A549 (cell line): ENCODE data around the gene RIPOR2. TPM values are rescaled to one million over a fixed set of nuclear protein-coding genes. Genes with fewer than 3 reads are reported as not detected.

Experiments
- ATAC-seq, 2 experiments: fragments of 200-7000 bp in 1 of 2; fragments of >200 bp in 1 of 2; cut with Nextera tagmentation in 1 of 2; cut with Tn5 transposase in 1 of 2; 3 replicates each; pipeline versions ENCODE4 v1.8.0 to v1.9.1; 2018 to 2020; ENCODE audit warnings: mild to moderate bottlenecking in 1 of 2, moderate library complexity in 1 of 2
- CTCF ChIA-PET: fragments of 300-600 bp; sonication (Branson Sonifier 250); formaldehyde crosslinking; extraction: SDS; loops from one replicate; lab custom pipeline; 2021; ENCODE audit warnings: antibody characterized with exemption, inconsistent platforms; lab: Yijun Ruan, JAX
- POLR2A ChIA-PET: fragments of 350-600 bp; formaldehyde crosslinking; extraction: SDS; loops from one replicate; lab custom pipeline; 2021; ENCODE audit warnings: antibody characterized with exemption, inconsistent platforms; lab: Yijun Ruan, JAX
- DNase-seq, 2 experiments: peaks; one replicate each; pipeline versions ENCODE4 v3.0.0 to v3.0.0-alpha.2; 2011 to 2016; ENCODE audit warnings: low read depth in 1 of 2, low spot score in 1 of 2
- FAIRE-seq: peaks from 2 replicates; lab custom pipeline; 2011; peaks lifted over from hg19 to GRCh38; lab: Jason Lieb, UNC
- H3K27ac ChIP-seq, 2 experiments: fragments of >200 bp; sonication (Bioruptor Twin); formaldehyde crosslinking; 3 replicates each; pipeline ENCODE4 v1.5.1; 2016 to 2017
- H3K4me1 ChIP-seq: fragments of >200 bp; sonication (Bioruptor Twin); formaldehyde crosslinking; 3 replicates; pipeline ENCODE4 v1.6.1; 2016
- H3K4me2 ChIP-seq: fragments of >200 bp; sonication (Bioruptor Twin); formaldehyde crosslinking; 3 replicates; pipeline ENCODE4 v1.6.1; 2016
- H3K4me3 ChIP-seq: fragments of >200 bp; sonication (Bioruptor Twin); formaldehyde crosslinking; 3 replicates; pipeline ENCODE4 v1.5.1; 2016
- H3K9me3 ChIP-seq: fragments of >200 bp; sonication (Bioruptor Twin); formaldehyde crosslinking; 3 replicates; pipeline ENCODE4 v1.6.1; 2016
- CBX2 ChIP-seq: fragments of 200-600 bp; sonication (generic); IDR thresholded peaks from 2 replicates; pipeline ENCODE4 v1.6.1; 2016; ENCODE audit warnings: low read depth, mild to moderate bottlenecking, borderline replicate concordance
- CBX8 ChIP-seq: fragments of 200-600 bp; sonication (generic); IDR thresholded peaks from 2 replicates; pipeline ENCODE4 v1.6.1; 2016
- CEBPB ChIP-seq, 2 experiments: fragments of >200 bp in 1 of 2; sonication (Bioruptor Twin) in 1 of 2; formaldehyde crosslinking in 1 of 2; IDR thresholded peaks; 2 replicates each; pipeline ENCODE4 v1.6.1; 2012 to 2016
- ELK1 ChIP-seq: fragments of 150-350 bp; IDR thresholded peaks from 2 replicates; pipeline ENCODE4 v1.6.1; 2014; ENCODE audit warnings: low read depth, mild to moderate bottlenecking, low read length
- ESRRA ChIP-seq: fragments of 150-350 bp; IDR thresholded peaks from 2 replicates; pipeline ENCODE4 v1.6.1; 2014; ENCODE audit warnings: mild to moderate bottlenecking, low read length, borderline replicate concordance
- FOSB ChIP-seq: fragments of 250-450 bp; sonication (Bioruptor Pico); IDR thresholded peaks from 2 replicates; pipeline ENCODE4 v1.5.0; 2020; ENCODE audit warnings: mild to moderate bottlenecking, moderate library complexity
- FOSL2 ChIP-seq, 2 experiments: fragments of 450-650 bp in 1 of 2; fragments of >200 bp in 1 of 2; sonication (Bioruptor Twin) in 1 of 2; formaldehyde crosslinking; IDR thresholded peaks; 2 replicates each; pipeline versions ENCODE4 v1.5.0 to v1.6.1; 2016 to 2020; ENCODE audit warnings: mild to moderate bottlenecking in 1 of 2, moderate library complexity in 1 of 2
- FOXS1 ChIP-seq: fragments of 250-450 bp; sonication (Bioruptor Pico); IDR thresholded peaks from 2 replicates; pipeline ENCODE4 v1.5.0; 2020; ENCODE audit warnings: mild to moderate bottlenecking, moderate library complexity
- GATA3 ChIP-seq: IDR thresholded peaks from 2 replicates; pipeline ENCODE4 v1.6.1; 2012; ENCODE audit warnings: borderline replicate concordance
- HES2 ChIP-seq: fragments of >200 bp; sonication (Bioruptor Twin); formaldehyde crosslinking; IDR thresholded peaks from 2 replicates; pipeline ENCODE4 v1.6.1; 2016
- HEYL ChIP-seq: fragments of 250-450 bp; sonication (Bioruptor Pico); IDR thresholded peaks from 2 replicates; pipeline ENCODE4 v1.8.0; 2021; ENCODE audit warnings: mild to moderate bottlenecking, moderate library complexity
- HOXB13 ChIP-seq: fragments of 250-450 bp; sonication (Bioruptor Pico); IDR thresholded peaks from 2 replicates; pipeline ENCODE4 v1.5.0; 2020; ENCODE audit warnings: low read depth, mild to moderate bottlenecking, moderate library complexity
- JUNB ChIP-seq: fragments of >200 bp; sonication (Bioruptor Twin); formaldehyde crosslinking; IDR thresholded peaks from 2 replicates; pipeline ENCODE4 v1.6.1; 2016
- KDM5A ChIP-seq: fragments of 200-600 bp; sonication (generic); IDR thresholded peaks from 2 replicates; pipeline ENCODE4 v1.6.1; 2016; ENCODE audit warnings: antibody characterized with exemption, mild to moderate bottlenecking
- MAFK ChIP-seq: fragments of 450-650 bp; IDR thresholded peaks from 2 replicates; pipeline ENCODE4 v1.6.1; 2014; ENCODE audit not compliant: partially characterized antibody
- MAX ChIP-seq: IDR thresholded peaks from 2 replicates; pipeline ENCODE4 v1.6.1; 2012
- MAZ ChIP-seq: fragments of 150-350 bp; IDR thresholded peaks from 2 replicates; pipeline ENCODE4 v1.6.1; 2014; ENCODE audit warnings: antibody characterized with exemption, low read depth, low read length, borderline replicate concordance
- MYC ChIP-seq: IDR thresholded peaks from 2 replicates; pipeline ENCODE4 v1.6.1; 2012; ENCODE audit warnings: mild to moderate bottlenecking, inconsistent platforms, low read length, improper control_type of control experiment, borderline replicate concordance
- NPAS2 ChIP-seq: fragments of 250-450 bp; sonication (Bioruptor Pico); IDR thresholded peaks from 2 replicates; pipeline ENCODE4 v1.8.0; 2022; ENCODE audit warnings: mild to moderate bottlenecking, moderate library complexity, borderline replicate concordance
- PBX3 ChIP-seq: IDR thresholded peaks from 2 replicates; pipeline ENCODE4 v1.6.1; 2012
- POLR2AphosphoS2 ChIP-seq: conservative IDR thresholded peaks from 2 replicates; pipeline ENCODE4 v1.6.1; 2012; ENCODE audit warnings: low read length, improper control_type of control experiment, inconsistent platforms
- RAD21 ChIP-seq, 2 experiments: fragments of >200 bp in 1 of 2; sonication (Bioruptor Twin) in 1 of 2; formaldehyde crosslinking in 1 of 2; IDR thresholded peaks in 1 of 2; conservative IDR thresholded peaks in 1 of 2; 2 replicates in 1 of 2; 3 replicates in 1 of 2; pipeline ENCODE4 v1.6.1; 2012 to 2018; ENCODE audit warnings: inconsistent platforms in 1 of 2
- RARB ChIP-seq: fragments of 250-450 bp; sonication (Bioruptor Pico); IDR thresholded peaks from 2 replicates; pipeline ENCODE4 v1.8.0; 2021; ENCODE audit warnings: mild to moderate bottlenecking, moderate library complexity
- REST ChIP-seq: fragments of 200-600 bp; sonication (generic); IDR thresholded peaks from 2 replicates; pipeline ENCODE4 v1.6.1; 2016; ENCODE audit warnings: antibody characterized with exemption, mild to moderate bottlenecking, moderate library complexity
- SREBF2 ChIP-seq: fragments of 450-650 bp; IDR thresholded peaks from 2 replicates; pipeline ENCODE4 v1.6.1; 2014; ENCODE audit warnings: mild to moderate bottlenecking, moderate library complexity
- TFCP2L1 ChIP-seq: fragments of 250-450 bp; sonication (Bioruptor Pico); IDR thresholded peaks from 2 replicates; pipeline ENCODE4 v1.5.0; 2021; ENCODE audit warnings: mild to moderate bottlenecking
- TP53 ChIP-seq: fragments of 250-450 bp; sonication (Bioruptor Pico); IDR thresholded peaks from 2 replicates; pipeline ENCODE4 v1.5.0; 2021; ENCODE audit warnings: mild to moderate bottlenecking, moderate library complexity
- USF2 ChIP-seq: fragments of 450-650 bp; IDR thresholded peaks from 2 replicates; pipeline ENCODE4 v1.6.1; 2014; ENCODE audit warnings: antibody characterized with exemption
- ZC3H11A ChIP-seq: fragments of 450-650 bp; IDR thresholded peaks from 2 replicates; pipeline ENCODE4 v1.6.1; 2014; ENCODE audit warnings: antibody characterized with exemption, mild to moderate bottlenecking
- ZNF302 ChIP-seq: fragments of 250-450 bp; sonication (Bioruptor Pico); IDR thresholded peaks from 2 replicates; pipeline ENCODE4 v1.9.0; 2021; ENCODE audit warnings: inconsistent platforms, mild to moderate bottlenecking, moderate library complexity
- WGBS: methylation state at CpG from one replicate; pipeline ENCODE4 v1.1.6; 2017; ENCODE audit errors: missing lambda C conversion rate; 5-methylcytosine and 5-hydroxymethylcytosine counted together
- polyA plus RNA-seq, 4 experiments: library from polyadenylated mRNA; depleted of rRNA in 3 of 4; stranded (reverse); fragments of >200 nt; fragmentation: RNase III in 1 of 4; extraction: RNeasy Plus Mini Kit Qiagen cat#74134 plus additional on column Dnase treatment in 1 of 4; gene quantifications; 2 replicates in 3 of 4; 3 replicates in 1 of 4; pipeline ENCODE4 v1.2.3, GENCODE V29; 2011 to 2017

The RIPOR2 gene
- polyA plus RNA-seq, 2 of the 4 experiments (the other 2 are of a cell fraction): 0.01 TPM; not detected in 1

- no peak for FAIRE-seq
- 57% methylated on average over 4 of the region's 4 CpGs for WGBS
- no peak overlapping the region for H3K4me3 ChIP-seq
- ChIA-PET POLR2A (no interaction called here), CTCF (no interaction called here)
- ATAC-seq: no peak
- DNase-seq: no peak
- H3K4me1 ChIP-seq: no peaks in the 10 kb centered on the region
- H3K9me3 ChIP-seq: peaks cover 8% of the 10 kb centered on the region; the same call in 2 of the 3 replicates
- TF ChIP-seq CBX8 (no peak), ZC3H11A (no peak), MAX (no peak), MAZ (no peak), CBX2 (no peak), SREBF2 (no peak), MYC (no peak), MAFK (no peak), HOXB13 (no peak), HEYL (CRISPR knock-in tag) (no peak), TFCP2L1 (CRISPR knock-in tag) (no peak), USF2 (no peak), HES2 (no peak), FOXS1 (no peak), RAD21 (conservative IDR thresholded peaks at IDR 0.05 in 1 of 2, IDR thresholded peaks at IDR 0.05 in 1 of 2) (no peak), RARB (CRISPR knock-in tag) (no peak), PBX3 (no peak), NPAS2 (CRISPR knock-in tag) (no peak), ZNF302 (CRISPR knock-in tag) (no peak)
- H3K4me2 ChIP-seq: no peak overlapping the region
- no peak overlapping the region for H3K27ac ChIP-seq
These were observed 11.9 kb upstream of the RIPOR2 start for GRCh38 chr6:24947636-24948035.

- no peak overlapping the region for H3K27ac ChIP-seq
- H3K4me1 ChIP-seq: no peaks in the 10 kb centered on the region
- FAIRE-seq (no peak), DNase-seq (no peak), ATAC-seq (no peak)
- ChIA-PET CTCF (no interaction called here), POLR2A (no interaction called here)
- H3K4me3 ChIP-seq: no peak overlapping the region
- TF ChIP-seq FOSB (CRISPR knock-in tag) (no peak), JUNB (no peak), ELK1 (no peak), GATA3 (no peak), REST (no peak), PBX3 (no peak), FOSL2 (IDR thresholded peaks at IDR 0.05) (no peak), FOSL2 (CRISPR knock-in tag; IDR thresholded peaks at IDR 0.05) (no peak), ESRRA (no peak), TP53 (CRISPR knock-in tag) (no peak), KDM5A (no peak), POLR2AphosphoS2 (no peak), CEBPB (IDR thresholded peaks at IDR 0.05) (no peak)
- no peak overlapping the region for H3K4me2 ChIP-seq
- peaks cover 8% of the 10 kb centered on the region; the same call in 2 of the 3 replicates for H3K9me3 ChIP-seq
These were observed 9.3 kb upstream of the RIPOR2 start for GRCh38 chr6:24945054-24945453.
